22Rv1 (cell line): ENCODE results near the gene SLC1A7.

Experiments used
- H3K27ac ChIP-seq: fragments of 450-650 bp; 2 replicates; pipeline ENCODE4 v1.5.1; 2017
- ZFX ChIP-seq: fragments of 450-650 bp; IDR thresholded peaks from 2 replicates; pipeline ENCODE4 v1.6.1; 2017; ENCODE audit warnings: antibody characterized with exemption, borderline replicate concordance
- TF ChIP-seq, protein P1 (sequence below): fragments of 450-650 bp; IDR thresholded peaks from 2 replicates; pipeline ENCODE4 v1.5.1; 2017; ENCODE audit warnings: mild to moderate bottlenecking

The SLC1A7 gene

DNA sequence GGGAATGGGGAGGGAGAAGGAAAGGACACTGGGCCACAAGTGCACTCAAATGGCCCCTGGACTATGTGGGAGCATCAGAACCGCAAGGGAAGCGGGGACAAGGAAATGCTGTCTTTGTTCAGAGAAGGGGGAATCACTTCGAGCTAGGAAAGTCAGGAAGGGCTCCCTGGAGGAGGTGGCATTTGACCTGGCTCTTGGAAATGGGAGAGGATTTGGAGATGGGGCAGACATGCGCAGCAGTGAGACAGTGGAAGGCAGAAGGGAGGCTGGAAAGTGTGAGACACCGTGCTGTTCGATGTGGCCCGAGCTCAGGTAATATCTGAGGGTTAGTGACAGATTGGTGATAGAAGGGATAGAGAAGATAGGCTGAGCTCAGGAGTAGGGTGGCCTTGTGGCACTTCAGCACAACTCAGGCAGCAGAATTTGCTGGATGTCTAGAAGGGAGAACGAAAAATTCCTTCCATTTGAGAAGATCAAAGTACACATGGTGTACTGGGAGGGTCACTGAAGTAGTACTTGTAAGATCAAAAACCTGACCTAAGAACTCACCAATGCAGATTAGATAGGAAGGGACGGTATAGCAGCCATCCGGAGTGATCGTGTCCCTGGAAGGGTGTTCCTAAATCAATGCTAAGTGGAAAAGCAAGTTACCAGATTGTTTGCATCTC is 25.4 kb downstream of the SLC1A7 start:
- TF ChIP-seq, protein P1, sequence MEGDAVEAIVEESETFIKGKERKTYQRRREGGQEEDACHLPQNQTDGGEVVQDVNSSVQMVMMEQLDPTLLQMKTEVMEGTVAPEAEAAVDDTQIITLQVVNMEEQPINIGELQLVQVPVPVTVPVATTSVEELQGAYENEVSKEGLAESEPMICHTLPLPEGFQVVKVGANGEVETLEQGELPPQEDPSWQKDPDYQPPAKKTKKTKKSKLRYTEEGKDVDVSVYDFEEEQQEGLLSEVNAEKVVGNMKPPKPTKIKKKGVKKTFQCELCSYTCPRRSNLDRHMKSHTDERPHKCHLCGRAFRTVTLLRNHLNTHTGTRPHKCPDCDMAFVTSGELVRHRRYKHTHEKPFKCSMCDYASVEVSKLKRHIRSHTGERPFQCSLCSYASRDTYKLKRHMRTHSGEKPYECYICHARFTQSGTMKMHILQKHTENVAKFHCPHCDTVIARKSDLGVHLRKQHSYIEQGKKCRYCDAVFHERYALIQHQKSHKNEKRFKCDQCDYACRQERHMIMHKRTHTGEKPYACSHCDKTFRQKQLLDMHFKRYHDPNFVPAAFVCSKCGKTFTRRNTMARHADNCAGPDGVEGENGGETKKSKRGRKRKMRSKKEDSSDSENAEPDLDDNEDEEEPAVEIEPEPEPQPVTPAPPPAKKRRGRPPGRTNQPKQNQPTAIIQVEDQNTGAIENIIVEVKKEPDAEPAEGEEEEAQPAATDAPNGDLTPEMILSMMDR = no peak
- no peak overlapping the region for H3K27ac ChIP-seq

DNA sequence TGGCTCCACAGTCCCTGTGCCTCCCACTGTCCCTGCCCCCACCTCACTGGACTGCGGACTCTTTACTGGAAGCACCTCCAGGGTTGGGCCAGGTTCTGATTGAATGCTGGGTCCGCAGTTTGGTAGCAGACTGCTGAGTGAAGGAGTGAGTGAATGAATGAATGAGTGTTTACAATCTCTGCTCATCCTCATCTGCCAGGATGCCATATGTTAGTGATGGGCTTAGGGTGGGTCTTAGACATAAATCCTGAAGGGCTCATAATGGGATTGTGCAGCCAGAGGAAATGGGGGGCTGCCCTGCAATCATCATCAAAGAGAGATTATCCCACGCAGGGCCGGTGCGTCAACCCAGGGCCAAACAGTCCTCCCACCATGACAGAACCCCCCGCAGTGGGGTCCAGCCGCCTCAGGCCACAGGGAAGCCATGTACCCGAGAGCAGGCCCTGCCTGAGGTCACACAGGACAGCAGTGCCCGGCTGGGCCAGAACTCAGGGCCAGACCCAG is 26.1 kb downstream of the SLC1A7 start:
- no peak overlapping the region for H3K27ac ChIP-seq
- TF ChIP-seq, protein P1 = no peak
- TF ChIP-seq ZFX = no peak

DNA sequence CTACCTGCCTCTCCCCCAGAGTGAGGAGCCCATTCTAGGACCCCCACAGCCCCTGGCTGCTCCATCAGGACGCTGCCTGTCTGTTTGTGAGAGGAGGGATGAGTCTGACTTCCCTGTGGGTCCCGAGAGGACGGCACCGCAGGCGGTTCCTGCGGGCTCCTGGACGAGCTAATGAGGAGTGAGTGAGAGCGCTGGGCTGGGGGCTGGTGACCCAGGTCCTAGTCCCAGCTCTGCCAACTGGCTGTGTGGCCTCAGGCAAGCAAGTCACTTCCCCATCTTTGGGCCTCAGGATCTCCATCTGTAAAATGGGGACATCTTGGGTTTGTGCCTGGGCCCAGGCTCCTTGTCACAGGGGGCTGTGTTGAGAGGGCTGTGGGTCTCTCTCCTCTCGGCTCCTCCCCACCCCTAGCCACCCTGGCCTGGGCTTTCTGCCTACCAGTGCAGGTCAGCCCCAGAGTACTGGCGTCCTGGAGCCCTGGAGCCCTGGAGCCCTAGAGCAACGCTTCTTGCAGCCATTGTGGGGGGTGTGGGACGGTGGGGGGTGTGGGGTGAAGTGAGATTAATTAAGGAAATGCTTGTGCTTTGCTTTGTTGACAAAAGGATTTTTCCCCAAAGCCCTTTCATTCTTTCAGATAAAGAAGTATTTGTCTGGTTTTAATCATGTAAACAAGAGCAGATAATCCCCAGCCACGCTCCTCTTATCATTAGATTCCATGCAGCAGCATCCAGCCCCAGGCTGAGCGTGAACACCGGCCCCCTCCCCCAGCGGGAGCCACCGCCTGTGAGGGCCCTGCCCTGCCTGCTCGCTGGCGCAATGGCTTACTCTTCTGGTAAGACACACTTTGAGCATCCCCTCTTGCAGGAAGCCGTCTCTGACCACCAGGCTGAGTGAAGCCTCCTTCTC is 26.8 kb downstream of the SLC1A7 start:
- no peak overlapping the region for H3K27ac ChIP-seq
- no peak for TF ChIP-seq ZFX
- TF ChIP-seq, protein P1 = no peak

DNA sequence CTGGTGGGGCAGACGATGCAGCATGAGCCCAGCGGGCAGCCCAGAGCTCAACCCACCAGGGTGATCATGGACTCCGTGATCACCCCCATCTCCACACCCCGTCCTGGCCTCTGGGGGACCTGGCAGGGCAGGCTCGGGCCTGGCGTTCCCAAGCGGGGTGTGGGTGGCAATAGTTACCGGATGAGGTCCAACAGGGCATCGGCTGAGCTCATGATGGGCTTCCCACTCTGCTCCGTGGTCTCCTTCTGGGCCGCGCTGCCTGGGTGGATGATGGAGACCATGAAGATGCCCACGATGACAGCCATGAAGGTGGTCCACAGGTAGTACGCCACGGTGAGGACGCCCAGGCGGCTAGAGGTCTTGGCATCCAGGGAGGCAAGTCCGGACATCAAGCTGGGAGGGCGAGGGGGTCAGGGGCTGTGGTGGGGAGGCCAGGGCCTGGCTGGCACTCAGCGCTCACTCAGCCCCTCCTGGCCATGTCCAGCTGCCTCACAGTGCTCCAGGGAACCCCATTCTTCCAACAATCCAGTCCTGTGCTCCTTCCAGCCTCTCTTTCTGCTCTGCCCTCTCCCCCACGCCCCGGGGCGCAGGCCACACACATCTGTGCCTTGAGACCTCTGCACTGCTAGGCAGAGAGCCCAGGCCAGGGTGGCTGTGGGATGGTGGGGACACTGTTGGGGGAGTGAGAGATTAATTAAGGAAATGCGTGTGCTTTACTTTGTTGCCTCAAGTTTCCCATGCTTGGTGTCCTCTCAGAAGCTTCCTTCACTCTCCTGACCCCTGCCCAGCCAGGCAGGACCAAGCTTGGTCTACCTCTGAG is 27.6 kb downstream of the SLC1A7 start:
- no peak overlapping the region for H3K27ac ChIP-seq
- no peak for TF ChIP-seq ZFX
- TF ChIP-seq, protein P1 = no peak

DNA sequence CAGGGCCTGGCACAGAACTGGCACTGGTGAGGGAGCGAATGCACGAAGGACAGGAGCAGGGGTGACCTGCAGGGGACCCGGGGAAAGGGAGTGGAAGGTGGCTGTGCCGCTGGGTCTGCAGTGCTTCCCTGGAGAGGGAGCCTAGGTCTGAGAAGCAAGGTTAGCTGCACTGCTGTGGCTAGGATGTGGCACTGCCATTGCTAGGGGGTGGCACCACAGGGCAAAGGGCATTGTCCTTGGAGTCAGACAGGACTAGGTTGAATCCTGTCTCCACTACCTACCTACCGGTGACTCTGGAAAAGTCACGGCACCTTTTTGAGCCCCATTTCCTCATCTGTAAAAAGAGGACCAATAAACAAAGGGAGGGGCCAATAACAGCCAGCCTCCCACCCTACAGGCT is 28.3 kb downstream of the SLC1A7 start:
- TF ChIP-seq, protein P1 = no peak
- TF ChIP-seq ZFX = no peak

DNA sequence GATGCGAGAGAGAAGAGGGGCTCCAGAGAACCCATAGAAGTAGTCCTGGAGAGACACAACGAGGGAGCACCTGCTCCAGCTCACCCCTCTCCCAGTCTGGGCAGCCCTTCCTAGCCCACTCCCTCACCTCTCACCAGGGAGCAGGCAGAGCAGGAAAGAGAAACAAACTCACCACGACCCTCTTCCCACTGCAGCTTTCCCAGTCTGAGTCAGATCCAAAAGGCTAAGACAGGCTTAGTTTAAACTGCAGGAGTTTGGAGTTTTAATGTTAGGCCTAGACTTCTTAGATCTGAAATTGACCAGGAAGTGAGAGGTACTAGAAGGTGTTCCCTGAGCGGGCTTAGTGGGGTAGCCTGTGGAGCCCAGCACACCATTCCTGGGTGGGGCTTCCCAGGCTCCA is 29.6 kb downstream of the SLC1A7 start:
- TF ChIP-seq, protein P1 = no peak
- TF ChIP-seq ZFX = no peak

More for the DNA sequence above, 28.3 kb downstream of the SLC1A7 start:
- no peak overlapping the region for H3K27ac ChIP-seq

More for the DNA sequence above, 29.6 kb downstream of the SLC1A7 start:
- H3K27ac ChIP-seq = no peak overlapping the region
